Fibroblast of skin of left quadriceps (primary cell): ENCODE measurements around the gene ANKRD44.

Source experiments
- DNase-seq, 2 experiments: peaks; one replicate each; pipeline ENCODE4 v3.0.0-alpha.2; 2013; ENCODE audit warnings: low read depth in 2 of 2

ANKRD44 gene

DNA sequence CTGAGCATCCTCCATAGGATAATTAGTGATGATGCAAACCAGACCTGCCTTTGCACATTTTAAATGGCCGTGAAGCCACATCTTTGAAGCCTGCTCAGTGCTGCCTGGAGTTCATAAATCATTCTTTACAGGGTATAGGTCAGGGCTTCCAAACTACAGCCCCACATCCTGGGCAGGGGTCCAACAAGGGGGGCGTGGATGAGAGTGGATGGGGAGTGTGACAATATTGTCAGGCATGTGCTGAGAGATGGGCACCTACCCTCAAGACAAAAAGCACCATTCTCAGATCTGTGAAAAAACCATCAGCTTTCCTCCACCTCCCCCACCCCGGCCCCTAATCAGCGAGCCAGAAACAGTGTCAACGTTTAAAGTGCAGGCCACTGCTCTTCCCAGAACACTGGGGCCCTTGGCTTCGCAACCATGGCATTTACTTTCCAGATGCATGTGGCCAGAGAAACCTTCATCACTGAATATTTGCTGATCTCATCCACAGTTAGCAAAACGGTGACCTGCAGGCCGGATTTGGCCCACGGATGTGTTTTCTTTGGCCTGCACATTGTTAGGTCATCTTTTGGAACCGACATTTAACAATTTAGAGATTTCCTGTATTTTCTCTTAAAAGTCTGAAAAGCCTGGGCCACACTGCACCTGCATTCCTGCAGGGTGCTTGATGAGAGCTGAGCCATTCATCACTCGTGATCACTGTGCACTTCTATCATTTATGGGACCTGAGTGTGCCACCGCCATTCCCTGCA, 130.7 kb downstream of the ANKRD44 start:
- peak in 1 of 2 experiments; percentile 21 for DNase-seq

DNA sequence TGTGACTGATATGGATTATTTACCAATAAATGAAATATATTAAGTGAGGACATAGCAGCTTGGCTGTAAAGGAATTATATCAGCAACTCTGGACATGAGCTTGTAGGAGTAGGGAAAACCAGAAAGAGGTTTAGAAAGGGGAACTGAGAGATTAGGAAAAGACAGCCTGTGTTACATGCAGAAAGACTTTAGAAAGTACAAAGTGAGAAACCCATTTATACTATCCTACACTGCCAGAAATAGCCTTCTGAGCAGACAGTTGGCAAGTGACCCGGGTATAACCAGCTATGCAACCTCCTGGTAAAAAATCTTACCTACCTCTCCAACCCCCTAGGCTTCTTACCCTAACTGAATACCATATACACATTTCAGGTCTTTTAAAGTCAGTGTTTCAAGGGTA, 134.1 kb downstream of the ANKRD44 start:
- no peak for DNase-seq

DNA sequence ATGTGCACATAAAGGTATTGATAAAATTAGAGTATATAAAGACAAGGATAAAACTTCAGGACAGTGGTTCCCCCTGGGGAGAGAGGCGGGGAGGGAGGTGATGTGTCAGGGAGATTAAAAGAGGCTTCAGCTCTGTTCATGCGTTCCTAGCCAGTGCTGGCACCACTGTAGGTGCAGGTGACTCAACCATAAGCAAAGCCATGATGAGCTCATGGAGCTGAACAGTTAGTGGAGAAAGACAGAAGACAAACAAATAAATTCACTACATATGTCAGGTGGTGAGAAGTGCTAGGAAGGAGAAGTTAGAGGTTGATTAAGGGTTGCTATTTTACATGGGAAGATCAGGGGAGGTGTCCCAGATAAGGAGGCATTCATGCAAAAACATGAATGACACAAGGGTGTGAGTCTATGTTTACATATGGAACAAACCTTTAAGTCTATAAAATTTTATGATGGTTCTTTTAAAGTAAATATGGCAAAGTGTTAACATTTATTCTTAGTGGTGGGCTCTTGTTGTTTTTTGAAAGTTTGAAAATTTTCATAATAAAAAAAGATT, 136.0 kb downstream of the ANKRD44 start:
- no peak for DNase-seq

DNA sequence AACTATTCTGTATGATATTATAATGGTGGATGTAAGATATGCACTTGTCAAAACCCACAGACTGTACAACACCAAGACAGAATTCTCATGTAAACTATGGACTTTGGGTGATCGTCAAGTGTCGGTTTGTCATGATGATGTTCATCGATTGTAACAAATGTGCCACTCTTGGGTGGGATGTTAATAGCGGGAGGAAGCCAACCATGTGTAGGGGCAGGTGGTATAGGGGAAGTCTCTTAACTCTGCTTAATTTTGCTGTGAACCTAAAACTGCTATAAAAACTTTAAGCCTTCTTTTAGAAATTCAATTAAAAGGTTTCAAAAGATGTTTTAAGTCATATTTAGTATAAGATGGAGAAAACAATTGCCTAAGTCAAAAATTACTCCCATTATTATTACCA, 139.0 kb downstream of the ANKRD44 start:
- no peak for DNase-seq

DNA sequence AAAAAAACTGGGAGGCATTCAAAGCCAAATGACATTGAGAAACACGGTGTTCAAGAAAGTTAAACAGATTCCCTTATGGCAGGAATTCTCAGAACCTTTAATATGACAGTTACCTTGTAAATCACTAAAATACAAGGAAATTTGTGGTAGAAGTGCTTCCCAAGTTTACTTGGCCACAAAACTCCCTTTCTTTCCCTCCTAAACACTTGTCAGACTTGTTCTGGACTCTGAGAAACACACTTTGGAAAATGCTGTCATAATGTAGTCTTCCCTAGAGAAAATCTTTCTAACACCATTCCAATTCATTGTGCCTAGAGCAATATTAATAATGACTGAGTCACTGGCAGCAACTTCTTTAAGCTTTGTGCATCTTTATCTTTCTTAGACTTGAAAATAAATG, 140.4 kb downstream of the ANKRD44 start:
- no peak for DNase-seq

DNA sequence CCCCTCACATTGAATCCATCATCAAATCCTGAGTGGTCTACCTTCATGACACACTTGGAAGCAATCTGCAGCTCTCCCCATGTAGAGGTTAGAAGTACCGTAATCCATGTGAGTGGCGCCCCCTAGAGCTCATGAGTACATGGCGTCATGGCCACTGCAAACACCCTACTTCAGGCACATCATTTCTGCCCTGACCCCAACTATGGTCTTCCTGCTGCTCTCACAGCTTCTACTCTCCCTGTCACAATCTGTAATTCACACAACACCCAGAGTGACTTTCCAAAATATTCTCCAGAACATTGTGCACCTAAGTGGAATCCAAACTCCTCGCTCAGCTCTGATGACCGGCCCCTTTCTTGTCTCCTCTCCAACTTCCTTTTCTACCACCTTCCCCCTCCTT, 141.9 kb downstream of the ANKRD44 start:
- DNase-seq, result no peak

DNA sequence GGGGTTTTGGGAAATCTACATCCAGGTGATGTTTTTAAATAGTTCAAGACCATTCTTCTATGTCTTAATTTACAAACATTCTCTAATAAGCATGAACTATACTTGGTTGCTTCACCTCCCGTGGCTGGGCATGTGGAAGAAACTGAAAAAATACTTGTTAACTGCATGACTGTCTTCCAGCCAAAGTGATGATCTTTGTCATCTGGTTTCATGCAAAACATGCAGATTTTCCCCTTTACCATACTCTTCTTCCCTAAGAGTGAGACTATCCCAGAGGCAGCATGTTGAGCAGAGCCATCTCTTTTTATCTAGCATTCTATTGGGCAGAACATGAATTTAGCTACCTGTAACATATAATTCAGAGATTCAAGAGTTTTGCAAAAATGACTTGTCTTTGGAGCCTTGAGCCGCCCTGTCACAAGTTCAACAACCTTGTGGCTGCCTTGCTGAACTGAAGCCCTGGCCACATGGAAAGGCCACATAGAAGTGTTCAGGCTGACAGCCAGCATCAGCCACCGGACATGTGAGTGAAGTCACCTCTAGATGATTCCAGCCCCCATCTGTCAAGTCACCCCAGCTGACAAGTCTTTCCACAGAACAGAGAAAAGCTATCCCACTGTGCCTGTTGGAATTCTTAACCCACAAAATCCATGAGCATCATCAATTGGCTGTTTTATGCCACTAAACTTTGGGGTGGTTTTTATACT, 142.8 kb downstream of the ANKRD44 start:
- DNase-seq, result no peak

DNA sequence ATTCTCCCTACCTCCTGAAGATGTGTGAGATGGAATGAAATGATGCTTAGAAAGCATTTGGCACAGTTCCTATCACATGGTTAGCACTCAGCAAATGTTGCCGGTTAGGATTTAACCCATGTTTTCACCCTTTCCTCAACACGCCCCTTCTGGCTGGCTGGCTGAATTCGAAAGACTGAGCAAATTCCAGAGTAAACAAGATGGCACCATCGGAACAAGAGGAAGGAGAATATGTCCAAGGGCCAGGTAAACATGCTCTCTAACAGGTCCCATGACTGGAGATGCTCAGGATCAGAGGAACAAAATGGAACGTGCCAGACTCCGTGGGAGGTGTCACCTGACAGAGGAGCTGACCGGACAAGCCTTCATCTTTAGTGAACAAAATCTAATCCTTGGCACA, 145.6 kb downstream of the ANKRD44 start:
- DNase-seq, result no peak

DNA sequence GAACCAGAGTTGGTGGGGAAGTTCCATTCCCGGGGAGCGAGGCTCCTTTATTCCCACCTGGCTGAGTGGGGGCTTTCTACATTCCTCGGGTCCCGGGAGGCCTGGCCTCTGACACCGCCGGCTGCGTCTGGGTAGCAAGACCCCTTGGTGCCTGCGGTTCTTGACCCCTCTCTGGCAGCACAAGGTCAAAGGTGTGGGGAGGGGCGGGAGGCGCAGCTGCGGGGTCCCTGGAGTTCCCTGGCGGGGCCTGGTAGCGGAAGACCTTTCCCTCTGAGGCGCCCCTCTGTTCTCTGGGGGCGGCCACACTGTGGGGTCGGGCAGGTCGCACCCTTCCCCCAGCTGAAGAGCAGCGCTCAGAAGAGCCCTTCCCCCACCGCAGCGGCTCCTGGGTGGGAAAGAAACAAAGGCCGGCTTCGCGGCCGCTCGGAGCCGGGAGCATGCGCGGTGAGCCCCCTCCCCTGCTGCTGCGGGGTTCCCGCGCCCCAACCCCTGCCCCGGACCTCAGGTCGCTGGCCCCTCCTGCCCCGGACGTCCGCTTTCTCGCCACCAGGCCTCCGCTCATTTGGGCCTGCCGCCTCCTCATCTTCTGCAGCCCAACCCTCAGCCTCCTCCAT, 146.3 kb downstream of the ANKRD44 start:
- DNase-seq, result no peak

DNA sequence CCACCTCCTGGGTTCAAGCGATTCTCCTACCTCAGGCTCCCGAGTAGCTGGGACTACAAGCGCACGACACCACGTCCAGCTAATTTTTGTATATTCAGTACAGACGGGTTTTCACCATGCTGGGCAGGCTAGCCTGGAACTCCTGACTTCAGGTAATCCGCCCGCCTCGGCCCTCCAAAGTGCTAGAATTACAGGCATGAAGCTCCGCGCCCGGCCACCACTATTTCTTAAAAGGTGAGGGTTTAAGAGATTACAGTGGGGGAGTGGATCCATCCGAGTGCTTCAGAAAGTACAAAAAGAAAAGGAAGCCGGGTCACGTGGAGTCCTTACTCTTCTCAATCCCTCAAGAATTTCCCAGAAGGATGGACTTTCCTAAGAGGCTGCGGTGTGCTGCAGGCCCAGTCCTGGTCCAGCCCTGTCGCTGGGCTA, 146.9 kb downstream of the ANKRD44 start:
- DNase-seq, result no peak

DNA sequence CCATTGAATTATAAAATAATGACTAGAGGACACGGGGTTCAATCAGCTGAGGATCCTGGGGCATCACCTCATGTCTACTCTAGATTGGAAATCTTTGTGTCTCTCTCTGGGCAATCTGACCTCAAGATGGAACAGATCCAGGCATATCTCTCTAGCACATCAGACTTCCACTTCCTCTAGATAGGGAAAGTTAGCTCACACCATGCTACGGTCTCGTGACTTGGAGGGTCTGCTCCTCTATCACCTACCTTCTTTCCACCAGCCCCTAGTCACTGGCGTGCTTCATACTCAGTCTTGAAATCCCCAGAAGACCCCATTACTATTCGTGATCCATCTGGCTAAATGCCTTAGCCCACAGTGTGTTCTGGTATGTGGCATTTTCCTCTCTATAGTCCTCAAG, 148.8 kb downstream of the ANKRD44 start:
- DNase-seq, result no peak

DNA sequence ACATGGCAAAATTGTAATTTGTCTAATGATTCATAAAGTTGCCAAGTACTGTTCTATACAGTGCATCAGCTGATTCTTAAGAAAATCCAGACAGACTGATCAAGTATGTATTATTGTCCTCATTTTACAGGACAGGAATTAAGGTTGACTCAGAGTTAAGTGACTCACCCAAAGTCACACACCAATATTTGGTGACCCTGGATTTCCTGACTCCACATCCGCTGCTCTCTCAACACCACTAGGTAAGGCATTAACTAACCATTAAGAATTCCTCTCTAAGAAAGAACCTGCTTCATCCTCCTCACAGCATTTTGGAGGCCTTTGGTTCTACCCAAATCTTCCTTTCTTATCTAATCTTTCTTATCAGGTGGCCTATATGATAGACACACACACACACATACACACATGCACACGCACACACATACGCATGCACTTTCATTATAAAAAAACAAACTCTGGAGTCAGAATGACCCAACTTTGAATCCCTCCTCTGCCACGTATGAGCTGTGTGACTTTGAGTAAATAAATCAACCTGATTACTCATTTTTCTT, 150.8 kb downstream of the ANKRD44 start:
- no peak for DNase-seq

DNA sequence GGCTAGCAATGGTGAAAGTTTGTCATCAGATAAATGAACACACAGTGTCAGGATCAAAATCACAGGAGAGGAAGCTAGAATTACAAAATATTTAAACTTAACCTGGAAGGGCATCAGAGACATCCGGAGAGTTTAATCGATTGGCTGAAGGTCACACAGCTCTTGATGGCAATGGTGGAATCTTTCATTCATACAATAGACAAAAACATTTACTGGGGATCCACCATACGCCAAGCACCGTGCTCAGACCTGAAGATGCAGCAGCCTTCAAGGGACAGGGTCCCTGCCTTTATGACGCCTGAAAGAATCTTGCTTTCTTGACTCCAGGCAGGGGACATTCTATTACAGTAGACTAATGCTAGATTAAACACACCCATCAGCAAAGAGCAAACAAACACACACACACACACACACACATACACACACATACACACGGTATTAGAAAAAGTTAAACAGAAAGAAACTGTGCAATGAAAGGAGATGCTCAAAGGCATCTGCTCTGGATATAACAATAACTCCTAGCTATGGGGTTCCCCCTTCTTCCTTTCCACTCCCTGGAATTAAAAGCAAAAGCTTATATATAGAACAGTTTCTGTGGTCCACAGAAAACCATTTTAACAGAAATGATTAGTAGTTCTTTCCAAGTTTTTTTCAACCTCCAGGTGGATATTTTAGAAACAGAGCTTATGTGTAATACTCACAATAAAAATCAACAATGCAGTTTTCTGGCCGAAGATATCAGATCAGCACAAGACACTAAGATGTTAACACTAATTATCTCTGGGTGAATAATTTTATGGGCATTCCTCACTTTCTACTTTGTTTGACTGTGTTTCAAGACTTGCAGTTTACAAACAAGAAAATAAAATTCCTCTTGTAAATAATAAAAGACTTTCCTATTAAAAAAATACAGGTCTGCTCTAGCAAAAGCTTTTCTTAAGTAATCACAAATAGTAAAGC, 151.7 kb downstream of the ANKRD44 start:
- DNase-seq, result no peak

DNA sequence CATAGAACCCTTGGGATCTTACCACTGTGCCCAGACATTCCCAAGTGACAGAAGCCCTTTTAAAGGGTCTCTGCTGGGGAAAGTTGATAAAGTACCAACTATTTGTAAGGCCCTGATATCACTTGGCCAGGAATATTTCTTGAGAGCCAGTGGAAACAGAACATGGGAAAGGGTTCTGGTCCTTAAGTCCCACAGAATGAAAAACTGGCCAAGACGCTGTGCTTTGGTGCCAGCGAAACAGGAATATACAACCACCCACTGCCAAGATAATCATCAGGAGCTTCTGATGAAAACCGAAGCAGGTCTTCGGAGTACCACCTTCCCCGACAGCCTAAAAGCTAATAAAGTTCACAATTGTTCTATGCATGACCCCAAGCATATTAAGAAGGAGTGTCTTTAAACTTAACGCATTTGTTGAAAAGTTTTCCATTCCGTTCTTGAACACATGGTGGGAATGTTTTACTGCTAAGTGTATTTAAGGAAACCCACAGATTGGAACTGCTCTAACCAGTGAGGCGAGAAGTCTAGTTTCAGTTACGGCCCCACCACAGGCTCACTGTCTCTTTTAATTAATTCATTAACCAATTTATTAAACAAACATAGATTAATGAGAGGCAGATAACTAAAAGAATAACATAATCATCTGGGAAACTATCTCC, 152.6 kb downstream of the ANKRD44 start:
- no peak for DNase-seq

DNA sequence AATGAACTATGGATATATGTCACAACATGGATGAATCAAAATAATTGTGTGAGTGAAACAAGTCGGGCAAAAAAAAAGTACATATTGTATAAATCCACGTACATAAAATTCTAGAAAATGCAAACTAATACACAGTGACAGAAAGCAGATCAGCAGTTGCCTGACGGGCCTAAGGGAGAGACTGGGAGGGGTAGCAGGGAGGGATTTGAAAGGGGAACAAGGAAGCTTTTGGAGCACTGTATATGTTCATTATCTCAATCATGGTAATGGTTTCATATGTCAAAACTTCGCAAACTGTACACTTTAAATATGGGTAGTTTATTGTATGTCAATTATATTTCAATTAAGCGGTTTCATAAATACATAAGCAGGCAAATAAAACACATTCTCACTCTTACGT, 153.8 kb downstream of the ANKRD44 start:
- no peak for DNase-seq

DNA sequence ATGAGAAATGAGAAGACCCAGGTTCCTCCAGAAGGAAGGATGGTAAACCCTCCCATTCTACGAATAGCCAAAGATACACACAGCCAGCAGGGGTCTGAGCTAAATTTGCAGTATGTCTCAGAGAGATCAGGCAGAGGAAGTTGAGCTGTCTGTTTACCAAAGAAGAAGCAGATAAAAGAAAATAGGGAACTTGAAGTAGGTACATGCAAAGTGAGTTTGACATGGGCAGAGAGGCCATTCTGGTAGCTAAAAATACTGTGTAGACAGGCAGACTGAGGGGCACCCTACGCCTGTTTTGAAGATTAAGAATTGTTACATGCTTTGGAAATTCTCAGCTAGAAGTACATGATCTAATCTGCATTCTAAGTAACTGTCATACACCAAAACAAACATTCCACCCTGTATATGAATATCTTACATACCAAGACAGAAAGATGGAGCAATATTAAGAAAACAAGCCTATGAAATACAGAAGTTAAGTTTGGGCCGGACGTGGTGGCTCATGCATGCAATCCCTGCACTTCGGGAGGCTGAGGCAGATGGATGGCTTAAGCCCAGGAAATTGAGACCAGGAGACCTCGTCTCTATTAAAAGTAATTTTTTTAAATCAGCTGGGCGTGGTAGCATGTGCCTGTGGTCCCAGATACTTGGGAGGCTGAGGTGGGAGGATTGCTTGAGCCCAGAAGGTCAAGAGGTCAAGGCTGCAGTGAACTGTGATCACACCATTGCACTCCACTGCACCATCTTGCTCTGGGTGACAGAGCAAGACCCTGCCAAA, 157.9 kb downstream of the ANKRD44 start:
- DNase-seq, result peak; percentile 10 to 15

DNA sequence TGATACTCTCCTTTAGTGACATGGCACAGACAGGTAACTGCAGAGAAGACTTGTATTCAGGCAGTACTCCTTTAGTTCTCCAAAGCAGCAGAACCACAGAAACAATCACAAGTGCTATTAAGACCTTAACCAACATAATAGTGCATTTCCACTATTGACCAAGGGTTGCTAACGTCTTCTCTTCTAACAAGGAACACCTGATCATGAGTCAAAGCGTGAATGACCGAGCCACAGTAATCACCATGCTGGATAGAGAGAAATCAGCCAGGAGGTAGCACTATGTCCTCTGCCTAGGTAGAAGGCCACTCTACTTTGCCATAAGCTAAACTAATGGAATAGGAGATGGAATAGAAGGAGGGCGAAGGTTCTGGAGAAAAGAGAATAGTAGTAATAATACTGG, 161.0 kb downstream of the ANKRD44 start:
- DNase-seq, result no peak

DNA sequence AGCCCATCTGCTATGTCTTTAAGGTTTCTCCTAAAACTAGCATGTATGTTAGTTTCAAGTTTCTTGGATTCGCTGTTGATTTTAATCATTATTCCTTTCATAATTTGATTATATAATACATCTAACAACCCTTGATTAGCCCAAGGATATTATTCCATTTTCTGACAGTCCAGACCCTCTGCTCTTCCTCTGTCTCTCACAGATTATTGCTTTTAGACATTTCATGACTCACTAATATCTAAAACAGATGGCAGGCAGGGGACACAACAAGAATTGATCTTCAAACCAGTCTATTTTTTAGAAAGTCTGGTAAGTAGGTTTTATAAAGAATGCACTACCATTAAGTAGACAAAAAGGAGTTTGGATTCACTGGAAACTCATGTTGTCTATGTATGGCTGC, 162.2 kb downstream of the ANKRD44 start:
- DNase-seq, result no peak

DNA sequence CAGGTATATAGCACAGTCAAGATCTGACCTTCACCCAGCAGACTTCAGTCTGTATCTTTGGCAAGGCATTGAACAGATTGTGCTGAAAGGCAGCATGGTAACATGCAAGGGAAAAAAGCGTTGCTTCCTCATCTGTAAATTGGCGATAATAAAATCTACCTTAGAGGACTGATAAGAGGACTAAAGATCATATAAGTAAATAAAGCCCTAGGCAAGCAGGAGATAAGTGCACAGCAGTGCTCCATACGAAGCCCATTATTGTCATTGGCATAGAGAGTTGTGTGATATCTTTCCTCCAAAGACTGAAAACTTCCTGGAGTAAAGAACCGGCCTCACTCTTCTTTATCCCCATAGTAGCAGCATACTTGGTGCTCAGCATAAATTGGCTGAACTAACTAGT, 162.6 kb downstream of the ANKRD44 start:
- DNase-seq, result no peak

DNA sequence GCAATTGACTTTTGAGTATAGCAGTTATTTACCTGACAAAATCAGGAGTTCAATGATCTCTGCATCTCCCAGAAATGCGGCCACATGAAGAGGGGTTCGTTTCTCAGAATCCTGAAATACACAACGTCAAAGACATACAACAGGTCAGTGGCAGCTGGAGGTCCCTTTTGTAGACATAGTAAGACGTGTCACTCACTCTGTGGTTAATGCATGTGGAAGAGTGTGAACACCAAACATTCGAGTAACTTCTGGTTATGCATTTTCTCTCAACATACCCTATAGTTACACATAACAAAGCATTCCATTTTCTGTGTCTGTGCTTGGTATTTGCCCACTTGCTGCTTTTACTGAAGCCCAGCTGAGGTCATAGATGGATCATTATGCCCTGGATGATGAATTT, 163.6 kb downstream of the ANKRD44 start:
- DNase-seq, result no peak
